Measurements from ENCODE around the gene ADAM10. TPM values are rescaled to one million over a fixed set of nuclear protein-coding genes. Genes with fewer than 3 reads are reported as not detected.
A peak's percentile ranks its signal among the peaks of the same experiment; 100 is the strongest.

Gene ADAM10
- total RNA-seq, 6 donors from 2014 or later = 64.5 to 139 (median 93.5) TPM

DNA sequence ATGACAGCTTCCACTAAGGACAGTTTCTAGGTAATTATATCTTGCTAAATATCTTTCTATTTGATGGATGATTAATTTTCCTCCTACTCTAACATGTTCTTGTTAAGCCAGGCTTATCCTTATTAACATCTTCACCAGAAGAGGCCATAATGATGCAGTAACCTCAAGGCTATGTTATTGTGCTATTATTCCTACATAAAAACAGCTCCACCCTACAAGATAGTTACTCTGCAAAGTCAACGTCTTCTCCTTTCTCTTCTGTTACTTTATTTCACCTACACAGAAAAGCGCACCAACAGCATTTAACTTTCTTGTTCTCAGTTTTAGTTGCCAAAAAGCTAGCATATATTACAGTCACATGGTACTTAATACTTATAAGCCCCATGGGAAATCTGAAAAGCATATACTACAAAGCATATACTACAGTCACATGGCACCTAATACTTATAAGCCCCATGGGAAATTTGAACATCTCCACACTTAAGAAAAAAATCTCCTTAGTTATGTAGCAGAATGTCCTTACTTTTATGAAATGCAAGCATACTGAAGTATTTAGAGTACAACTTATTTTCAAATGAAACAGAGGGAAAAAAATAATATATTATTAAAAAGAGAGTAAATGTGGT is 13.4 kb downstream of the ADAM10 start:
- ATAC-seq (ENCODE audit: low FRiP score in 2 of 2) = no peak
- H3K4me1 ChIP-seq = peaks cover 24 to 36% (median 28%) of the 10 kb centered on the region in 4 donors
- no peak for TF ChIP-seq POLR2AphosphoS5 (IDR thresholded peaks at IDR 0.05)
- TF ChIP-seq, protein P1, sequence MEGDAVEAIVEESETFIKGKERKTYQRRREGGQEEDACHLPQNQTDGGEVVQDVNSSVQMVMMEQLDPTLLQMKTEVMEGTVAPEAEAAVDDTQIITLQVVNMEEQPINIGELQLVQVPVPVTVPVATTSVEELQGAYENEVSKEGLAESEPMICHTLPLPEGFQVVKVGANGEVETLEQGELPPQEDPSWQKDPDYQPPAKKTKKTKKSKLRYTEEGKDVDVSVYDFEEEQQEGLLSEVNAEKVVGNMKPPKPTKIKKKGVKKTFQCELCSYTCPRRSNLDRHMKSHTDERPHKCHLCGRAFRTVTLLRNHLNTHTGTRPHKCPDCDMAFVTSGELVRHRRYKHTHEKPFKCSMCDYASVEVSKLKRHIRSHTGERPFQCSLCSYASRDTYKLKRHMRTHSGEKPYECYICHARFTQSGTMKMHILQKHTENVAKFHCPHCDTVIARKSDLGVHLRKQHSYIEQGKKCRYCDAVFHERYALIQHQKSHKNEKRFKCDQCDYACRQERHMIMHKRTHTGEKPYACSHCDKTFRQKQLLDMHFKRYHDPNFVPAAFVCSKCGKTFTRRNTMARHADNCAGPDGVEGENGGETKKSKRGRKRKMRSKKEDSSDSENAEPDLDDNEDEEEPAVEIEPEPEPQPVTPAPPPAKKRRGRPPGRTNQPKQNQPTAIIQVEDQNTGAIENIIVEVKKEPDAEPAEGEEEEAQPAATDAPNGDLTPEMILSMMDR (IDR thresholded peaks at IDR 0.05) = no peak
- TF ChIP-seq POLR2A (IDR thresholded peaks at IDR 0.05) = no peak

DNA sequence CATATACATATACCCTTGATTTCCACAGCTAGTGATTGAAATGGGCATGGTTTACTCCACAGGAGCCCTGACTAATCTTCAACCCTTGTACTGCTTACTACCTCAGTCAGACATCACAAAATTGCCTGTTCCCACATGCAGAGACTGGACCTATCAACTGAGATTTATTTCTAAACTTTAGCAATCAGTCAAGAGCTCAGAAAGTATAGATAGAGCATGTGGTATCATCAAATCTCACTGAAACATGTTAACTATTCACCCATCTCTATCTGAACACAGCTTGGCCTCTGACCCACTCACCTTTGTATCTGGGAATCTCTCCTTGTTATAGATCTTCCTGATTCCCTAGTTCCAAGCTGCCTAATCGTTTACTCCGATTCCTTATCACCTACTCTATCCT is 14.6 kb downstream of the ADAM10 start:
- DNase-seq = no peak
- Histone ChIP-seq H3K27me3 (no peaks in the 10 kb centered on the region), H3K9me3 (no peaks in the 10 kb centered on the region), H3K36me3 (no peaks in the 10 kb centered on the region), H3K4me3 (no peak overlapping the region), H3K27ac (no peak overlapping the region), H3K4me1 (peaks cover 23 to 39% (median 25%) of the 10 kb centered on the region in 4 donors)
- no peak for ATAC-seq (ENCODE audit: low FRiP score in 2 of 2)
- 69 to 84% methylated on average over 2 of the region's 2 CpGs for WGBS, 2 donors
- TF ChIP-seq EP300 (IDR thresholded peaks at IDR 0.05) = no peak
- TF ChIP-seq POLR2A (IDR thresholded peaks at IDR 0.05) = no peak
- TF ChIP-seq POLR2AphosphoS5 (IDR thresholded peaks at IDR 0.05) = no peak
- TF ChIP-seq, protein P1 (IDR thresholded peaks at IDR 0.05) = no peak

More for the DNA sequence above, 13.4 kb downstream of the ADAM10 start:
- Histone ChIP-seq H3K4me3 (no peak overlapping the region), H3K27me3 (no peaks in the 10 kb centered on the region), H3K9me3 (no peaks in the 10 kb centered on the region), H3K36me3 (no peaks in the 10 kb centered on the region), H3K27ac (no peak overlapping the region)
- DNase-seq = no peak
- 74 to 77% methylated on average over 2 of the region's 2 CpGs for WGBS, 2 donors

GRCh38 chr15:58732625-58733363 is 16.7 kb downstream of the ADAM10 start:
- WGBS, 2 donors = 94 to 97% methylated on average over 4 of the region's 4 CpGs
- Histone ChIP-seq H3K27ac (no peak overlapping the region), H3K4me3 (no peak overlapping the region), H3K36me3 (no peaks in the 10 kb centered on the region), H3K27me3 (no peaks in the 10 kb centered on the region), H3K9me3 (no peaks in the 10 kb centered on the region), H3K4me1 (peaks cover 11 to 24% (median 13%) of the 10 kb centered on the region in 4 donors)
- TF ChIP-seq, protein P1 (IDR thresholded peaks at IDR 0.05) = no peak
- TF ChIP-seq EP300 (IDR thresholded peaks at IDR 0.05) = no peak
- TF ChIP-seq POLR2AphosphoS5 (IDR thresholded peaks at IDR 0.05) = no peak
- no peak for TF ChIP-seq POLR2A (IDR thresholded peaks at IDR 0.05)
- DNase-seq (no peak), ATAC-seq (ENCODE audit: low FRiP score in 2 of 2) (no peak)

GRCh38 chr15:58731756-58732535 is 17.6 kb downstream of the ADAM10 start:
- ATAC-seq (ENCODE audit: low FRiP score in 2 of 2) (peak in 1 of 2 donors; percentile 75), DNase-seq (peak in 1 of 2 donors; percentile 42)
- Histone ChIP-seq H3K27ac (peak overlapping the region in 2 of 4 donors; percentile 11 to 21), H3K9me3 (no peaks in the 10 kb centered on the region), H3K4me1 (peaks cover 3 to 28% (median 11%) of the 10 kb centered on the region in 4 donors), H3K4me3 (no peak overlapping the region), H3K27me3 (no peaks in the 10 kb centered on the region), H3K36me3 (no peaks in the 10 kb centered on the region)
- TF ChIP-seq, protein P1 (IDR thresholded peaks at IDR 0.05) = no peak
- TF ChIP-seq POLR2AphosphoS5 (IDR thresholded peaks at IDR 0.05) = no peak
- no peak for TF ChIP-seq EP300 (IDR thresholded peaks at IDR 0.05)
- no peak for TF ChIP-seq POLR2A (IDR thresholded peaks at IDR 0.05)
- 81 to 84% methylated on average over 5 of the region's 5 CpGs for WGBS, 2 donors
